ENCODE results near the gene MAP1LC3B2.

Gene MAP1LC3B2

GRCh38 chr12:116538076-116538591, 21.0 kb upstream of the MAP1LC3B2 start:
- DNase-seq (ENCODE audit: low read depth) = no peak

DNA sequence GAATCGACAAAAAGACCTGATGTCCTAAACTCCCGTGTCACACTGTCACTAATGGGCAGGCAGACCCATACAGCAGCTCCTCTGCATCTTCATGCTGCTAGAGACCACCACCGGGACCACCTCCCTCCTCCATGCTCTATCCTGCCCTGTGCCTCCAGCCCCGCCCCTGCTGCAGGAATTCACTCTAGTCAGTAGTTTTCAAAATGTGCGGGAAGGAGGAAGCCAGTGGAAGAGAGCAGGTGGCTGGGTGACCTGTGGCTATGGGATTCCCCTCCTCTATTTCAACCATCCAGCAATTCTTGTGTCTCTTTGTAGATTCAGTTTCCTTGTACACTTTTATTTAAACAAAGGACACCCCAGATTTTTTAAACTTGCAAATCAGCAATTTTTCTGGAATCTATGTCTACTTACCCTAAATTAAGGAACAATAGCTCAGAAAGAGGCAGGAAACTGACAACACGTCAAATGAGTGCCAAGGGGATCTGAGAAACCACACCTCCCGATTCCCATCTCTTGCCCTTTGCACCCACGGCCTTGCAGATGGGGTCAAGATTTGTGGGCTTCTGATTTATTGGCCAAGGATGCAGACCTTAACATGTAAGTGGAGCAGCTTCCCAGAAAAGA, 20.4 kb upstream of the MAP1LC3B2 start:
- DNase-seq (ENCODE audit: low read depth) = no peak

DNA sequence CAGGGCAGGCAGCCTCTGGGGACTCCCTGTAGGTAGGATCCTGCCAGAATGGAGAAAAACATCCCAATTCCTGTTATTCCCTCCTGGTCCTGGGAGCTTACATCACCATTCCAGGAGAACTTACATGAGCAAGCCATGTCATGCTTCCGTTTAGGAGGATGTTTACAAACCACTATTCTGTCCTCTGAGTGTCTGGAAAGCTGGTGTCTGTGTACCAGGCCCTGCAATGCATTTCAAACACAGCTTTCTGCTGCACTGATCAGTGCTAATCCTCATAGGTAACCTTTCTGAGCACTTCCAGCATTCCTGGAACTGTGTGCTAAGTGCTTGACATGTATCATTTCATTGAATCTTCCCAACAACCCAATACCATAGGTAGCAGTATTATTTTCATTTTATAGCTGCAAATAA, 19.8 kb upstream of the MAP1LC3B2 start:
- DNase-seq (ENCODE audit: low read depth) = no peak

GRCh38 chr12:116539905-116540482, 19.2 kb upstream of the MAP1LC3B2 start:
- DNase-seq (ENCODE audit: low read depth) = no peak

GRCh38 chr12:116540622-116541152, 18.5 kb upstream of the MAP1LC3B2 start:
- no peak for DNase-seq (ENCODE audit: low read depth)

- no peak for DNase-seq (ENCODE audit: low read depth)
Measured at GRCh38 chr12:116541547-116542344, 17.4 kb upstream of the MAP1LC3B2 start.

- no peak for DNase-seq (ENCODE audit: low read depth)
Measured at GRCh38 chr12:116542345-116542956, 16.7 kb upstream of the MAP1LC3B2 start.

DNA sequence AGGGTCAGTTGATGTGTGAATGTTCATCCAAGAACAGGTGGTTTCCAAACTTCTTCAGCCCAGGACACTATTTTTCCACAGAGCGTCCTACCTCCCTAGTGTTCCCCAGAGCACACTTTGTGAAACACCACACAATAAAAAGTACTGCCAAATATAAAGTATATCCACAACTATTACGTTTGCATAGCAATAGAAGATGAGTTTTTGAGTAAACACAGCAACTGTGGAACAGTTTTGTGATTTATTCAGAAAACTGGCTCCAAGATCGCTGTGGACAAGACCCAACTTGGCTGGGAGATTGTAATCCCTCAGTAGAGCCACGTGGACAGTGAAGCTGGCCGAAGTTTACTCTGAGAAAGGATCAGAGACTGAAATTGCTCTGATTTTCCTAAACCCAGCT, 14.5 kb upstream of the MAP1LC3B2 start:
- DNase-seq (ENCODE audit: low read depth) = no peak

DNA sequence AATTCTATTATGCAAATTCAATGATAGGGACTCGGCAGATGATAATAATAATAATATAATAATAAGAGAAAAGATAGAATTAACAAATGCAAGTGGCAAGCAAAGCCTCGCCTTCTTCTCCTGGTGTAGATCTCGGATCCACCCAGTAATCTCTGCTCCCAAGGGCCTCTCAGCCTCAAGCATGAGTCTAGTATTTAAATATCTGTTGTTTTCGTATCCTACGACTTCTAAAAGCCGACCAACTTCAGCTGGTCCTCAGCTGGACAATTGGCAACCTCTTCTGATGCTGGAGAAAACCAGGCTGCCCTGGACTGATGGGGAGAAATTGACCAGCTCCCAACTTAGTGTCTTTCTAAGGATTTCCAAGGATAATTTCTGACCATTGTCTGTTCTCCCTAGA, 14.0 kb upstream of the MAP1LC3B2 start:
- DNase-seq (ENCODE audit: low read depth) = no peak

- DNase-seq (ENCODE audit: low read depth) = no peak
Measured at GRCh38 chr12:116545936-116546335, 13.2 kb upstream of the MAP1LC3B2 start.

GRCh38 chr12:116547955-116548501, 11.2 kb upstream of the MAP1LC3B2 start:
- DNase-seq (ENCODE audit: low read depth) = no peak

GRCh38 chr12:116549993-116550392, 9.2 kb upstream of the MAP1LC3B2 start:
- DNase-seq (ENCODE audit: low read depth) = no peak

- no peak for DNase-seq (ENCODE audit: low read depth)
Measured at GRCh38 chr12:116551151-116551550, 8.0 kb upstream of the MAP1LC3B2 start.

GRCh38 chr12:116551619-116551951, 7.6 kb upstream of the MAP1LC3B2 start:
- no peak for DNase-seq (ENCODE audit: low read depth)

- DNase-seq (ENCODE audit: low read depth) = no peak
Measured at GRCh38 chr12:116551952-116552772, 7.0 kb upstream of the MAP1LC3B2 start.

DNA sequence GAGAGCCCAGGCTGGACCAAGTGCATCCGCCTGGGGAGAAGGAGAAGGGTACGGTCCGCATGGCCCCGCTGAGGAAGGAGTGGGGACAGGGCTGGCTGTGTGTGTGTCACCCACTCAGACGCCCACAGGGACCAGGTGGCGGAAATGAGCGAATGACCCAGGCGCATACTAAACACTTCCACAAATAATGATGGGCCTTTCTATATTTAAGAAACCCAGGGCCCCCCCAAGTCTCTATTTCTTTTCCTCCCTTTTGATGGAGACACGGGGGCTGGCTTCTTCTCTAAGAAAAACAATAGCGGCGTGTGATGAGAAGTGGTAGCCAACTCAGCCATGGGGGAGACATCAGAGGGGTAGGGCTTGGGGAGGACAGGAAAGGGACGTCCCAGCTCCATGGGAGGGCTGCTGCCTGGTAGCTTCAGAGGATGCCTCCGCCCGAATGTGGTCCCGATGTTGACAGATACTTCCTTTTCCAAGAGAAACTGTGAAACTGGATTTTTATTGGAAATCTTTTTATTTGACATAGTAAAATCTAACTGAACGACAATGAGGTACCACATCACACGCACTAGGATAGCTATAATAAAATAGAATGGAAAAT, 6.3 kb upstream of the MAP1LC3B2 start:
- DNase-seq (ENCODE audit: low read depth) = no peak

GRCh38 chr12:116556356-116556952, 2.7 kb upstream of the MAP1LC3B2 start:
- DNase-seq (ENCODE audit: low read depth) = no peak

DNA sequence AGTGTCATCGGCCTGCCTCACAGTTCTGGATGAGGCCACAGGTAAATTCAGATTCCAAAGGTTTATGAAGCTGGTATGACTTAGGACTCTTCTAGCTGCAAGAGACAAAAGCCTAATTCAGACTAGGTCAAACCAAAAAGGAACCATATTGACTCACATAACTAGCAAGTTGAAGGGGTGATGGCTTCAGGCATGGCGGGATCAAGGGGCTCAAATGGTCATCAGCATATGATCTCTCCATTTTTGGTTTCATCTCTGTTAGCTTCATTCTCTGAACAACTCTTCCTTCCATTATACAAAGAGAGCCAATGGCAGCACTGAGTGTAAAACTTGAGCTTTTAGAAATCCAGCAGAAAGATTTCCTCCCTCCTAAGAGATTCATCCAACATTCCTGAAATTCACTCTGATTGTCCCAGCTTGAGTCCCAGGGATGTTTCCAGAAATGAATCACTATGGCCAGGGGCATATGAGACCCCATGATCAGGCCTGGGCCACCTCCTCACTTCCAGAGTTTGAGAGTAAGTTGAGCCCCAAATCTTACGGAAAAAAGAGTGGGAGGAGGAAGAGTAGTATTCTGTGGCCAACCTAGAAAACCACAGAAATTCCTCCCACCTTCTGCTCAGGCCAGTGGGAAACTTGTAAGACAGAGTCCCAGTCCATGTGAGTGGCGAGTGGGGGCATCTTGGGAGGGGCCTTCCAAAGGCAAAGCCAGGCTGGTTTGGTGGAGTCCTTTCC, 2.0 kb upstream of the MAP1LC3B2 start:
- DNase-seq (ENCODE audit: low read depth) = no peak

DNA sequence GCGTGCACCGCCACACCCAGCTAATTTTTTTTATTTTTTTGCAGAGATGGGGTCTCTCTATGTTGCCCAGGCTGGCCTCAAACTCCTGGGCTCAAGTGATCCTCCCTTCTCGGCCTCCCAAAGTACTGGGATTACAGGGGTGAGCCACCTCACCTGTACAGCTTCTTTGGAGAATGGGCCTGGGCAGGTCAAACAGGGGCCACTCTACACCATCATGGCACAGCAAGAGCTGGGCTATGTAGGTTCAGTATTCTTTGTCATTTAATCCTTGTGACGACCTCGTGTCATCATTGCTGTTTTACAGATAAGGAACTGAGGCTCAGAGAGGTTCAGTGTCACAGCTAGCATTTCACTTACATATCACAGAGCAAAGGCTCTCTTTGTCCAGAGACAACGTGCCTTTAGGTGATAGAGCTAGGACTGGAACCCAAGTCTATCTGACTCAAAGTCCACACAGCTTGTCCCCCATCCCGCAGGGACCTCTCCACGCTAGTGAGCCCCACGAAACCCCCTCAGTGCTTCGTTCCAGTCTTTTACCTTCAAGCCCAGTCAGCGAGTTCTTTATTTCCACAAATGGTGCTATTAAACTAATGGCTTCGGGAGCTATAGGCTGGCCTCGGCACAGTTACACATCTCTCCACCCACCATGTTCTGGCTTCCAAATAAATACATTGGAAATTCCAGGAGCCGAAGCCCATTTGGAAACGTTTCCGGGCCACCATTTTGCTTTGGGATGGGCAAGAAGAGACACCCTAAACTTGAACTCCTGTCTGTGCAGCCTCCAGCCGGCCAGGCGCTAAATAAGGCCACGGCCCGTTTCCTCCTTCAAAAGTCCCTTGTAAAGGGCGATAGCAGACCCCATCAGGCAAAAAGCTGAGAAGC, 660 bp upstream of the MAP1LC3B2 start:
- no peak for DNase-seq (ENCODE audit: low read depth)
